Peyer's patch (tissue), 4 donors: Measurements from ENCODE around the gene GMEB1.

Source experiments
- POLR2A ChIP-seq, 2 donors: fragments of 450-650 bp; IDR thresholded peaks; one replicate each; pipeline ENCODE4 v1.5.1; 2017; ENCODE audit warnings: antibody characterized with exemption in 2 of 2, mild to moderate bottlenecking in 2 of 2, moderate library complexity in 2 of 2
- TF ChIP-seq, protein P1 (sequence below), 6 experiments: fragments of 450-650 bp in 4 of 6; fragments of 200-600 bp in 2 of 6; sonication (generic) in 1 of 6; IDR thresholded peaks; one replicate each; pipeline ENCODE4 v1.5.1; 2017 to 2019; ENCODE audit warnings: antibody characterized with exemption in 6 of 6, mild to moderate bottlenecking in 3 of 6, moderate library complexity in 1 of 6

DNA sequence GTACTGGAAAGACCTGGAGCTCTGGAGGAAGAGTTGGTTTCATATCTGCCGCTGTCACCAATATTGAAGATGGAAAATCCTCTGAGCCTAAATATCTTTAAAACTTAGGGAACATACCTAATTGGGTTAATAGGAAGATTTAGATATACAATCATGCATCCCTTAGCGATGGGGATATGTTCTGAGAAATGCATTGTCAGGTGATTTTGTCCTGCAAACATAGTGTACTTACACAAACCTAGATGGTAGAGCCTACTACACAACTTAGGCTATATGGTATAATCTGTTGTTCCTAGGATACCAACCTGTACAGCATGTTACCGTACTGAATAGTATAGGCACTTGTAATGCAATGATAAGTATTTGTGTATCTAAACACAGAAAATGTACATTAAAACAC lies 90.7 kb downstream of the GMEB1 start:
- TF ChIP-seq, protein P1, sequence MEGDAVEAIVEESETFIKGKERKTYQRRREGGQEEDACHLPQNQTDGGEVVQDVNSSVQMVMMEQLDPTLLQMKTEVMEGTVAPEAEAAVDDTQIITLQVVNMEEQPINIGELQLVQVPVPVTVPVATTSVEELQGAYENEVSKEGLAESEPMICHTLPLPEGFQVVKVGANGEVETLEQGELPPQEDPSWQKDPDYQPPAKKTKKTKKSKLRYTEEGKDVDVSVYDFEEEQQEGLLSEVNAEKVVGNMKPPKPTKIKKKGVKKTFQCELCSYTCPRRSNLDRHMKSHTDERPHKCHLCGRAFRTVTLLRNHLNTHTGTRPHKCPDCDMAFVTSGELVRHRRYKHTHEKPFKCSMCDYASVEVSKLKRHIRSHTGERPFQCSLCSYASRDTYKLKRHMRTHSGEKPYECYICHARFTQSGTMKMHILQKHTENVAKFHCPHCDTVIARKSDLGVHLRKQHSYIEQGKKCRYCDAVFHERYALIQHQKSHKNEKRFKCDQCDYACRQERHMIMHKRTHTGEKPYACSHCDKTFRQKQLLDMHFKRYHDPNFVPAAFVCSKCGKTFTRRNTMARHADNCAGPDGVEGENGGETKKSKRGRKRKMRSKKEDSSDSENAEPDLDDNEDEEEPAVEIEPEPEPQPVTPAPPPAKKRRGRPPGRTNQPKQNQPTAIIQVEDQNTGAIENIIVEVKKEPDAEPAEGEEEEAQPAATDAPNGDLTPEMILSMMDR (IDR thresholded peaks at IDR 0.05): no peak
- no peak for TF ChIP-seq POLR2A (IDR thresholded peaks at IDR 0.05)
